GM21717 (cell line): Measurements from ENCODE around the gene PHYHD1.
"Not testable (repeated sequence)": the region's sequence is repeated elsewhere in the genome, so short reads cannot be mapped to it uniquely, and the experiment has no call there.

Experiments
- ATAC-seq: cut with Tn5 transposase; IDR thresholded peaks from one replicate; pipeline ENCODE4 v1.9.1; 2021; ENCODE audit warnings: mild to moderate bottlenecking, moderate library complexity; ENCODE audit not compliant: unreplicated experiment

The PHYHD1 gene

DNA sequence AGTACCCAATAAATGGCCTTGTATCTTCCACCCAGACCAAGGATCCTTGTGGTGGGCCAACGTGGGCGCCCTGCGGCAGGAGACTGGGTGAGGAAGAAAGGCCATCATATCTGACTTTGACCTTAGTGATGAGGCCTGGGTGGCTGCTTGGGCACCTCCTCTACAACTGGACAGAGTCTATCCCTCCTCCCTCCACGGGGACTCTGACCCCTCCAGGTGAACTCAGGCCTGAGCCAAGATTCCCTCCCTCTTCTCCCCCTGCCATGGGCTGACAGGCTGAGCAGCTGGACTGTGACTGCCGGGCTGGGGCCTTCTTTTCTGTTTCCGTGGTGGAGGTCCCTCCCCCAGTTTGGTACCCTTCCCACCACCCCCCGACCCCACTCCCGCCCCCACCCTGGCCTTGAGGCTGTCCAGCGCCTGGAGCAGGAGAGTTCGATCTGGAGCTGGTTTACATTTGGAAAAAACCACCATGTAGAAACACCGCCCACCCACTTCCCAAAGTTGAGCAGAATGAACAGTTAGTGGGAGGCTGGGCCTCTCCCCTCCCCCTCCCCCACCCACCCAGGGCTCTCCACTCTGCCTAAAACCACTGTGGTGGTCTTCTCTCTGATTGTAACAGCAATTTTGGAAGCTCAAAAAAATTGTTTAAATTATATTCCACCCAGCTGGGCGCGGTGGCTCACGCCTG lies 1.2 kb upstream of the PHYHD1 start:
- ATAC-seq, result no peak

DNA sequence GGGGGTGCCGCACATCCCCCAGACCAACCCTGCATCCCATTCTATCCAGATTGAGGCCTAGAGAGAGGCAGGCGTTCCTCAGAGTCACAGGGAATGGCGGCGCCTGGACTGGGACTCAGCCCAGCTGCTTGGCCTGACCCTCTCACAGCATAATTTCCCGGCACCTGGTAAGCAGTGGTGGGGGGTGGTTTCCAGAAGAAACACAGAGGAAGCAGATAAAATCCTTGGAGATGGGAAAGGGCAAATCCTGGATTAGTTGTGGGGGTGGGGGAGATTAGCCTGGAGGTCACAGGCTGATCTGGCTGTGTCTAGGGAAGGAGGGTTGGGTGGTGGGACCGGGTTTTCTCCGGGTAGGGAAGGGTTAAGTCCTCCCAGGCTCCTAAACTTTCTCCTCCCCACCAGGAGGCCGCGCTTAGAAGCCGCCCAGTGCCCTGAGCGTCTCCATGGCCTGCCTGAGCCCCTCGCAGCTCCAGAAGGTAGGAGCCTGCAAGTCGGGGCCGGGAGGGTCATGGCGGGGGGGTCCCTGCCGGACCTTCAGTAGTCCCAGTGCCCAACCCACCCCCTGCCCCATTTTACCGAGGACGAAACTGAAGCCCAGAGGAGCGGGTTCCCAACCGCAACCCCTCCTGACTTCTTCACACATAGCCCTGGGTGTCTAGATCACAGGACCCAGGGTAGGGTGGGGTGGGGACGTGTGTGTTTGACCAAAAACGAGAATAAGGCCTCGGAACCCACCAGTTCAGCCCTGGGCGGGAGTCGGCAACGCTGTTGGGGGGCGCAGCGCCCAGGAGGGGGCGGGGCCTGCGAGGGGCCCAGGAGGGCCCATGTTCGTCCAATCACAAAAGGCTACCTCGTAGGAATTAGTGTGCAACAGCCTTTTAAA lies 1.3 kb downstream of the PHYHD1 start:
- ATAC-seq, result no peak

DNA sequence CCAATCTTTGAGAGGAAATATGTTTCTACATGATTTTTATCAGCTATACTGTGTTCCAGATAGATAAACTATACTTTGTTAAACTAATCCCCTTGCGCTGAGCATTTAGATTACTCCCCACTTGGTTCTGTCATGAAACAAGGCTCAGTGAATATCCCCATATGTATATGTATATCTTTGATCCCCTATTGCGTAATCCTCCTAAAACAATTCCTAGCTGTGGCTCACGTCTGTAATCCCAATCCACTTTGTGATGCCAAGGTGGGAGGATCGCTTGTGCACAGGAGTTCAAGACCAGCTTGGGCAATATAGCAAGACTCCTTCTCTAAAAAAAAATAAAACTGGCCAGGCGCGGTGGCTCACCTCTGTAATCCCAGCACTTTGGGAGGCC lies 2.7 kb downstream of the PHYHD1 start:
- ATAC-seq, result no peak

DNA sequence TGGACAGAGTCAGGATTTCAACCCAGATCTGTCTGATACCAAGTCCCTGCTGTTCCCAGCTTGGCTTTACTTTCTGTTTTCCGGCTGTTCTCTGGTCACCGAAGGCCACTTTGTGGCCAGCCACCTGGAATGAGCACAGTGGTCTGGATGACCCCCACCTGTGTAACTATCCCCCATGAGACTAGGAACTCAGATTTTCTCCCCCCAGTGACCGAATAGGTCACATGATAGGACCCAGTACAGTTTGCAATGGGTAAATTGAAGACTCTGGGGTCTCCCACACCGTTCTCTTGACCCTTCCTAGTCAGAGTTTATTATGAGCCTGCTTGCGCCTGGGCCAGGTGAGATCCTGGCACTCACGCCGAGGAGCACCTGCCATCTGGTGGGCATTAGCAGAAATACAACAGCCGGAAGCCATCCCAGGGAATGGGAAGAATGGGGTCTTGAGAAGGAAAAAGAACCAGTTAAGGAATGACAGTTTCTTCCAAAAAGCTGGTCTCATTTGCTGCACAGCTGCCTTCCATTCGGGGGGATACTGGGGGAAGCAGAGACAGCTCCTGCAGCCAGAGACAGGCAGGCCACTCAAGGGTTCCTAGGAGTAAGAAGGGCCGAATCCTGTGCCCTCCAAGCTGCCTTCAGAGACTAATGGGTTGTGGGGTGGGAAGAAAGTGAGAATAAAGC lies 7.1 kb downstream of the PHYHD1 start:
- no peak for ATAC-seq

DNA sequence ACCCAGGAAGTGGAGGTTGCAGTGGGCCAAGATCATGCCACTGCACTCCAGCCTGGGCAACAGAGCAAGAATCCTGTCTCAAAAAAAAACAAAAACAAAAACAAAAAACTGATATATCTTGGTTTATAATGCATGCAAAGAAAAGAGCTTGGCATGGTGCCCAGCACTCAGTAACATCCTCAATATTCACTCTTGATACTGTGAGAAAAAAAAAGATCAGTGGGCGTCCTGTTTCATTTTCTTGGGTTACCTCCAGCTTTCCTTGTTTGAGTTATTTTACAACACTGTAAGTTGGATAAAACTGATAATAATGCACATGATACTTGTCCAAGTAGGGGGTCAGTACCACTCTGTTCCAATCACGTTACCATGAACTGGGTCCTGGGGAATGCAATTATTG lies 7.8 kb downstream of the PHYHD1 start:
- no peak for ATAC-seq

DNA sequence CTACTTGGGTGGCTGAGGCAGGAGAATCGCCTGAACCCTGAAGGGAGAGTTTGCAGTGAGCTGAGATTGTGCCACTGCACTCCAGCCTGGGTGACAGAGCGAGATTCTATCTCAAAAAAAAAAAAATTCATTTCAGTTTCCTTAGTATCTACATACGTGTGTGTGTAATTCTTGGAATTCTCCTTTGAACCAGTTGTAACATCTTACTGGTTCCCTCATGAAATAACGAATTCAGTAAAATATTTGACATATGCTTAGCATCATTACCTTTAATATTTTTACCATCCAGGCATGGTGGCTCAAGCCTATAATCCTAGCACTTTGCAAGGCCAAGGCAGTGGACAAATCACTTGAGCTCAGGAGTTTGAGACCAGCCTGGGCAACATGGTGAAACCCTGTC lies 8.8 kb downstream of the PHYHD1 start:
- no peak for ATAC-seq

DNA sequence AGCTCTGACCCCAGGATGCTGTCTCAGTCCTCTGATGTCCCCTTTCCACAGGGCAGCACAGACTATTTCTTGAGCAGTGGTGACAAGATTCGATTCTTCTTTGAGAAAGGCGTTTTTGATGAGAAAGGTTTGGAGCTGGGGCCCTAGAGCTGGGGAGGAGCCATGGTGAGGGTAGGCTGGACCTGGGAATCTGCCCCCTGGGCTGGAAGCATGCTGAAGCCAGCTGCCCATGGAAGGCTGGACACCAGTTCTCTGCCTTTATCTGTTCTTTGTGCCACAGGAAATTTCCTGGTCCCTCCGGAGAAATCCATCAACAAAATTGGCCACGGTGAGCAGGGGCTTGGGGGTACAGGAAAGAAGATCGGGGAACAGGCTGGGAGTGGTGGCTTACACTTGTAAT lies 12.9 kb downstream of the PHYHD1 start:
- ATAC-seq, result no peak

DNA sequence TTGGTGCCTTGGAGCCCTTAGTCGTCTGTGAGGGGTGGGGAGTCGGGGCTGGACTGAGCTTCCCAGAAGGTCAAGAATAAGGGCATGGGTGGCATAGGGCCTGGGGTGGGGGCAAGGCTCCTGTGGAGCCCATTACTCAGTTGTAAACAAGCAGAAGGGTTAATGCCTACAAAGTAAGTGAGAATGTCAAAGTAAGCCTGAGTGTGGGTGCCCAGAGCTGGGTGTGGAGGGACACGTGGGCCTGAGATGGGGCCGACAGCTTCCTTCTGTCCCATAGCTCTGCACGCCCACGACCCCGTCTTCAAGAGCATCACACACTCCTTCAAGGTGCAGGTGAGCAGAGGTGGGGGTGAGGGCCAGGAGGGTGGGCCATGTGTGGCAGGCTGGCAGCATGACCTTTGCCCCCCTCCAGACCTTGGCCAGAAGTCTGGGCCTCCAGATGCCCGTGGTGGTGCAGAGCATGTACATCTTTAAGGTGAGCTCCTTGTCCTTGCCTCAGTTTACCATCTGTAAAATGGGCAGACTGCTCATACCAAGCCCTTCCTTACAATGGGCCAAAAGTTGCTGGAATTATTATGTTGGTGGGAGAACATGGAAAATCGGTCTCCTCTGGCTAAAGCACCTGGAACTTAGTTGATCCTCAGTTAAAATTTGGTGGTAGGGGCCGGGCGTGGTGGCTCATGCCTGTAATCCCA lies 15.5 kb downstream of the PHYHD1 start:
- ATAC-seq, result no peak

DNA sequence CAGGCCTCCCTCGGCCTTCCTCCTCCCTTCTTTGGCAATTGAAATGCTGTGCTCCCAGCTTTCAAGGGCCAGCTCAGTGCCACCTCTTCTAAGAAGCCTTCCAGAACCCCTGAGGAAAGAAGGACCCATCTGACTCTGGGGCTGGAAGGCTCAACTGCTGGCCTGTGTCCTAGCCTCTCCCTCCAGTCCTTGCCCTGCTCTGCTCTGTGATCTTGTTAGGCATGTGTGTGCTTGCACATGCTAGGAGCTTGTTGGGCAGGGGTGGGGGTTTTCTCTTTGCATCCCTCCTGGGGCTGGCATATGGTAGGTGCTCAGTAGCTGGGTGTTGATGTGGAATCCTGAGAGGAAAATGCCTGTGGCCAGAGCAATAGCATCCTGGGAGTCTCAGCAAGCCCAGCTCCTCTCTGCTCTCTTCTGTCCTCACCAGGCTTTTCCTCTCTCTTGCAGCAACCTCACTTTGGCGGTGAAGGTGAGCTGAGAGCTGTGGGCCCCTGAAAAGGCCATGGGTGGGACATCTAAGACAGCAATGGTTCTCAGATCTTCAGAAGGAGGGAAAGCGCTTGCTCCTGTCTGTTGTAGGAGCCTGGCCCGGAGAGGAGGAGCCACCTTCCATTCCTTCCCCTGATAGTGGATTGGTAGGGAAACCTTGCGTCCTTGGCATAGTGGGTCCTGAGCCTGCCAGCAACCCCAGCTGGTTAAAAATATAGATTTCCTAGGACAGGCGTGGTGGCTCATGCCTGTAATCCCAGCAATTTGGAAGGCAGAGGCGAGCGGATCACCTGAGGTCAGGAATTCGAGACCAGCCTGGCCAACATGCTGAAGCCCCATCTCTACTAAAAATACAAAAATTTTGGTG lies 16.8 kb downstream of the PHYHD1 start:
- ATAC-seq, result no peak

DNA sequence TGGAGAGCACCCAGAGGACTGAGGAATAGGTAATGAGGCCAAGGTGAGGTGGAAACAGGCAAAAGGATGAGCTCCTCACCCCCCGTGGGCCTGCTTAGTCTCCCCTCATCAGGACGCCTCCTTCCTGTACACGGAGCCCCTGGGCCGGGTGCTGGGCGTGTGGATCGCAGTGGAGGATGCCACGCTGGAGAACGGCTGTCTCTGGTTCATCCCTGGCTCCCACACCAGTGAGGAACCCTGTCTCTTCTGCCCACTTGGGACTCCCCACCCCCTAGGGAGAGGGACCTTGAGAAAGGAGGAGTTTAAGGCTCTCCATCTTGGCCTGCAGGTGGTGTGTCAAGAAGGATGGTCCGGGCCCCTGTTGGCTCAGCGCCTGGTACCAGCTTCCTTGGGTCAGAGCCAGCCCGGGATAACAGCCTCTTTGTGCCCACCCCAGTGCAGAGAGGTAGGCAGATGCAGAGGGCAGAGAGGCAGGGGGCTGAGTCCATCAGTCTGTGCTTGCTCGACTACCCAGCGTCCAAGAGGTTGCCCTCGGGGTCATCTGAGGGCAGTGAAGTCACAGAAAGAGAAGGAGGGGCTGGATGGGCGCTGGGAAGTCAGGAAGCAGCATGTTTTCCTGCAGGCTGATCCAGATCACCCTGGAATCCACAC lies 19.6 kb downstream of the PHYHD1 start:
- no peak for ATAC-seq

DNA sequence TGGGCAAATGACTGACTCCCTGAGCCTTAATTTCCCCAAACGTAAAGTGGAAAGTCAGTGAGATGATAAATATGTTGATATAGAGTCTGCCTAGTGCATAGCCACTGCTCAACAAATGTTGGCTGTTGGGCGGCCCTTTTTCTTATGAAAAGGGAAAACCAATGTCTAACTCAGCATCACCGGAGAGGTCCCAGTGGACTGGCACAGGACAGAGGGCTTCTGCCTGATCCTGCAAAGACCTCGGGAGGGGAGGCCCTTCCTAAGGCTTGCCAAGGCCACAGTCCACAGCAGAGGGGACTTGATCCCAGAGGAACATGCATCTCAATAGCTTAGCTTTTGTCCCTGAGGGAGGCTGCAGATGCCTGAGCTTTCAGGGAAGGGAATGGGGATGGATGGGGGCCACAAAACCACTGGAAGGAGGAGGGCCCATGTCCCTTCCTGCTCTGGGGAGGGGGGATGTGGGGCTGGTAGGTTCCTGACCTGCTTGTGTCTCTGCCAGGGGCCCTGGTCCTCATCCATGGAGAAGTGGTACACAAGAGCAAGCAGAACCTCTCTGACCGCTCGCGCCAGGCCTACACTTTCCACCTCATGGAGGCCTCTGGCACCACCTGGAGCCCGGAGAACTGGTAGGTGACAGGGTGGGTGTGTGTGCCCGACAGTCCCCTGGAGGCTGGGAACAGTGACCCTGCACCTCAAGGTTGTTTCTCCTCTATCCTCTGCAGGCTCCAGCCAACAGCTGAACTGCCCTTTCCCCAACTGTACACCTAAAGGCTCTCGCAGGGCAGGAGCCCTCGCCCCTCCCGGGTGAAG lies 20.4 kb downstream of the PHYHD1 start:
- no peak for ATAC-seq

DNA sequence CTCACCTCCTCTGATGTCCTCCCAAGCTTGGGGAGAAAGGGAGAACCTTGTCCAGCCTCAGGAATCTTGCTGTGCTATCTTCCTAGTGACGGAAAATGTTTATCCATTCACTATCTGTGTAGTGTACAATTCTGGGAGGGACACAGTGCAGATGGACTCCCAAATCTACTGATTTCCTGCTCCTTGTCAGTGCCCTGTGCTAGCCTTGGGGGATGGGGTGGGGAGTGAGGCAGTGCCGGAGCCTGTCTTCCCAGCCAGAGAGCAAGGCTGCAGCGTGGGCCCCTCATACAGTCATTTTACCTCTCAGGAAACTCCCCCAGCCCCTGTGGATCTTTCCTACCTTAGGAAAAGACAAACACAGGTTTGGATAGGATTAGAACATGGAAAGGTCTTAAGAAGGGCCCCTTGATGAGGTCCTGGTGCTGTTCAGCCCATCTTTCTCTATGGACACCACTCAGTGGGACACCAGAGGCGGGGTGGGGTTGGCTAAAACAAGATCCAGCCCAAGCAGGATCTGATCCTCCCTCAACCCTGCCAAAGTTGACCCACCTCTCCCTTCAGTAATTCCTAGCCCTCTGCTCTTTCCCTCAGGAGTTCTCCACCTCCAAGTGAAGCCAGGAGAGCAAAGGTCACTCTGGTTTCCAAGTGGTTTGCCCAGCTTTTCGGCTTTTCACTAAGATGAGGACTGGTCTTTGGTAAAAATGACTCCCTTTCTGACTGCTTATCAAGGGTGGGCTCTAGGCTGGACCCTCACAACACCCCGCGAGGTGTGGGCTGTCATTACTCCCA lies 23.2 kb downstream of the PHYHD1 start:
- ATAC-seq, result no peak

DNA sequence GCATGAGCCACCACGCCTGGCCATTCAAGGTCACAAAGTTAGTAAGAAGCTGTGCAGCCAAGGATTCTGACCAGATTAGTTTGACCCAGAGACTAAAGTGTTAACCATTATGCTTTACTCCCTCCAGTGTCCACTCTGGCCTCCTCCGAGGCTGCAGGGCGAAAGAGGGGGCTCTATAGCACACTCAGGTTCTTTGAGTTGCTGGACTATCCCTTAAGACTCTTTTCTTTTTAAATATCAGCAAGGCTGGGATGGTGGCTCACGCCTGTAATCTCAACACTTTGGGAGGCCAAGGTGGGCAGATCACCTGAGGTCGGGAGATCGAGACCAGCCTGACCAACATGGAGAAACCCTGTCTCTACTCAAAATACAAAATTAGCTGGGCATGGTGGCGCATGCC lies 24.2 kb downstream of the PHYHD1 start:
- not testable (repeated sequence) for ATAC-seq

DNA sequence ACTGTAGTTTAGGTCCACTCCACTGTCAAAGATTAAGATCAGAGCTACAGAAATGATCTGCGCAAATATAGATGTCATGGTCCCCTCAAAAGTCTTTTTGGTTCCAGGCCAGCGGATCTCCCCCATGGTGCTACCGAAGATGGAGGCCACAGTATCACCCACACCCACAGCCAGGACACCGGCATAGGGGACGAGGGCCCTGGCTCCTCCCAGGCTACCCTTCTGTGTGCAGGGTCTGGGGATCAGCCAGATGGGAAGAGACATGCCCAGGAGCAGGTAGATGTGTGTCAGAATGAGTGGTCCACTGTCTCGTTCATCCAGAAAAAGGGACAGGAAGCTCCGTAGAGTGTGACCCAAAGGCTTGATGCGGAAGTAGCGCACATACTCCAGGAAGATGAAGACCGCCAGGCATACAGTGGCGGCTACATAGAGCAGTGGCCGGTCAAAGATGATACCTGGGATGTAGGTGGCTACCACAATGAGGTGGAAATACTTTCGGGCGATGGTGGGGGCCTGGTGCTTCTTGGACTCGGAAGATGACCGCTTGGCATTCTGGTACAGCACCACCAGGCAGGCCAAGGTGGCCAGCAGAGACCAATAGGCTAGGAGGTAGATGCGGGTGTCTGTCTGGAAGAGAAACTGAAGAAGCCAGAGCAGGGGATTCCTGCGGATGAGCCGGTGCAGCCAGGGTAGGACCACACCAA lies 25.2 kb downstream of the PHYHD1 start:
- ATAC-seq, result no peak

DNA sequence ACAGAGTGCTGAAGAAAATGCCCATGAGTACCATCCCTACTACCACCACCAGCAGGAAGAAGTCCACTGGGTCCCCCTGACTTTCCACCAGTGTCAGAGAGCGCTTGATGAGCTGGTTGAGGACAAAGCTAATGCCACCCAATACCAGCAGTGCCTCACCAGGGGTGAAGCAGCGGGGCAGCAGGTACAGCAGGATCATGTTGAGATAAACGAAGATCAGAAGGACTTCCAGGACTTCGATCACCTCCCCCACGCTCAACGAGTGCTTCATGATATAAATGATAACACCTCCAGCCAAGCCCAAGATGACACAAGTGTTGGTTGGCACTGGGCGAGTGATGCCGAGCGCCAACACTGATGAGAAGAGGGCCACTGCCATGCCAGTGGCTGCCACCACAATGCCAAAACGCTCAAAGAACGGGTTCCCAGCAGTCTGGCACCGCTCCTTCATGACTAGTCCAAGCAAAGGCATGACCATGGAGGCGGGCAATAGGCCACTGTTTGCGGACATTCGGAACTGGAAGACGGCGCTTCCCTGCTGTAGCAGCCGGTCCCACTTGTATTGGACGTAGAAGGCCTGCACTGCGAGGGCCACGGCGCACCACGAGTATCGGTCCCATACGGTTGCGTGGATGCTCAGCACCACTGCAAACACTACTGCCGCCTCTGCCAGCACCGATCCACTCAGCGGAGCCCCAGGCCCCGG lies 25.9 kb downstream of the PHYHD1 start:
- no peak for ATAC-seq

DNA sequence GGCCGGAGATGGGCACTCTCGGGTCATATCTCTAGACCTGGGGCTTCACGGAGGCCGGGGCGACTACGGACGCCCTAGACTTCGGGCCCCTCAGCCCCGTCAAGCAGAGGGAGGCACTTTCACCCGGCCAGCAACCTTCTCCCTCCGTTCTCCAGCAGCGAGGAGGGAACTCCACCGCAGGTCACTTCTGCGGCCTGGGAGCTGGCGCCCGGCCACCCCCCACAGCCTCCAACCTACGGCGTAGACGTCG lies 26.4 kb downstream of the PHYHD1 start:
- ATAC-seq, result peak; percentile 25
